Rectal smooth muscle tissue (tissue), 1 donor: ENCODE data around the gene B3GNT7.

ENCODE experiments used
- H3K27ac ChIP-seq: one replicate; pipeline ENCODE4 v1.7.0; 2013; ENCODE audit warnings: low read depth, low read length, inconsistent platforms
- H3K27me3 ChIP-seq: one replicate; pipeline ENCODE4 v1.7.0; 2013; ENCODE audit warnings: low read length; ENCODE audit not compliant: control insufficient read depth, insufficient read depth
- H3K36me3 ChIP-seq: one replicate; pipeline ENCODE4 v1.7.0; 2013; ENCODE audit warnings: low read length; ENCODE audit not compliant: control insufficient read depth, insufficient read depth
- H3K4me1 ChIP-seq: one replicate; pipeline ENCODE4 v1.7.0; 2013; ENCODE audit warnings: low read length; ENCODE audit not compliant: control insufficient read depth, insufficient read depth
- H3K4me3 ChIP-seq: one replicate; pipeline ENCODE4 v1.7.0; 2013; ENCODE audit warnings: low read length
- H3K9ac ChIP-seq: one replicate; pipeline ENCODE4 v1.7.0; 2013; ENCODE audit warnings: low read length

Gene B3GNT7

GRCh38 chr2:231357931-231358330, 37.6 kb upstream of the B3GNT7 start:
- Histone ChIP-seq H3K36me3 (no peaks in the 10 kb centered on the region), H3K4me3 (no peak overlapping the region), H3K27ac (no peak overlapping the region), H3K4me1 (peaks cover 7% of the 10 kb centered on the region), H3K9ac (no peak overlapping the region), H3K27me3 (no peaks in the 10 kb centered on the region)

DNA sequence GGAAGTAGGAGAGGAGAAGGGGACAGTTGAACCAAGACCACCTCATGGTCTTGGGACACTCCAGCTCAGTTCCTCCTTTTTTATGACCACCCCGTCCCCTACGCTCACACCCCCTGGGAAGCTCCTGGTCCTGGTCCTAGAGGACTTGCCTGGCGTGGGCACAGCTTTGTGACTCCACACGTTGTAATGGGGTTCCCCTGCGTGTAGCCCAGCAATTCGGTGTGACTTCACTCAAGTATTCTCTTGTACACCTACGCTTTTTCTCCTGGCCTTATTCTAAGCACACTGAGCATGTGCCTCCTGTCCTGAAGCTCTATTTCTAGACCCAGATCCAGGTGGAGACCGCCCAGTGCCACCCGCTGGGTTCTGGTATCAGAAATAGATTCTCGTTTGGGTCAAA, 36.1 kb upstream of the B3GNT7 start:
- Histone ChIP-seq H3K36me3 (no peaks in the 10 kb centered on the region), H3K9ac (no peak overlapping the region), H3K27ac (no peak overlapping the region), H3K27me3 (no peaks in the 10 kb centered on the region), H3K4me1 (peaks cover 7% of the 10 kb centered on the region), H3K4me3 (no peak overlapping the region)

- peaks cover 7% of the 10 kb centered on the region for H3K4me1 ChIP-seq
- no peak overlapping the region for H3K9ac ChIP-seq
- no peaks in the 10 kb centered on the region for H3K27me3 ChIP-seq
- H3K4me3 ChIP-seq = no peak overlapping the region
- no peaks in the 10 kb centered on the region for H3K36me3 ChIP-seq
- no peak overlapping the region for H3K27ac ChIP-seq
These were observed 35.6 kb upstream of the B3GNT7 start for GRCh38 chr2:231359948-231360347.

DNA sequence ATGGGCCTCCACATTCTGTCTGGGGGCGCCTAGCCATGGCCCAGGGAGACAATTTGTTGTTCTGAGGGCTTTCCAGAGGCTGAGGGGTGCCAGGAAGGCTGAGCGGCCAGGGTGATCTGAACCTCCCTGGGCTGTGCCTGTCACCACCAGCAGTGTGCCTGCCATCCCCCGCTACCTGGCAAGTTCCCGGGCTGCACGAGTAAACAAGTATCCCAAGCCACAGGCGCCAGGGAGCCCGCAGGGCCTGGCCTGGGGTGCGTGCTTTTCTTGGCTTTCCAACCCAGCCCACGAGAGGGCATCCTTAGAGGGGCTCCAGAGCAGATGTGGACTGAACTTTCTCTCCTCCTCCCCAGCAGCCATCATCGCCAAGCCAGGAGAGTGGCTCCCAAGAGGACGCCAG, 35.1 kb upstream of the B3GNT7 start:
- Histone ChIP-seq H3K9ac (no peak overlapping the region), H3K36me3 (no peaks in the 10 kb centered on the region), H3K27ac (no peak overlapping the region)

DNA sequence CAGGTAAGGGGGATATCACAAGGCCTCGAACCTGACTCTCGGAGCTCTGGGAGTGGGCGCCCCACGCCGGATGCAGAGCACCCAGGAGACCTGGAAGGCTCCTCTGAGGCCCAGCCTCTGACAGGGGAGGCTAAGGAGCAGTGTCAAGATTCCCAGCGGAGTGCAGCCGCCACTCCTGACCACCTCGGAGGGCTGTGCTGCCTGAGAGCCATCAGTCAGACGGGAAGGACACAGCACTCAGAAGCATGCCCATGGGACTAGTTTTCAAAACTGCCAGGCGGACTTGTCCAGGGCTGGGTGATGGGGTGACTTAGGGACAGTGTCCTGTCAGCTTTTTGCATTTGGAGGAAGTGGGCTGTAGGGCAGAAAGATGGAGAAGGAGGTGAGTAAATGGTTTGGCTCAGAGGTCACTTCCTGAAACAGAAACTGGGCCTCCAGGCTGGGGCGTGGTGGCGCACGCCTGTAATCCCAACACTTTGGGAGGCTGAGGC, 34.6 kb upstream of the B3GNT7 start:
- Histone ChIP-seq H3K4me1 (peaks cover under 1% of the 10 kb centered on the region), H3K27ac (no peak overlapping the region), H3K9ac (no peak overlapping the region), H3K4me3 (no peak overlapping the region), H3K27me3 (no peaks in the 10 kb centered on the region), H3K36me3 (no peaks in the 10 kb centered on the region)

More for the DNA sequence above, 35.1 kb upstream of the B3GNT7 start:
- Histone ChIP-seq H3K4me3 (no peak overlapping the region), H3K27me3 (no peaks in the 10 kb centered on the region), H3K4me1 (peaks cover 5% of the 10 kb centered on the region)

DNA sequence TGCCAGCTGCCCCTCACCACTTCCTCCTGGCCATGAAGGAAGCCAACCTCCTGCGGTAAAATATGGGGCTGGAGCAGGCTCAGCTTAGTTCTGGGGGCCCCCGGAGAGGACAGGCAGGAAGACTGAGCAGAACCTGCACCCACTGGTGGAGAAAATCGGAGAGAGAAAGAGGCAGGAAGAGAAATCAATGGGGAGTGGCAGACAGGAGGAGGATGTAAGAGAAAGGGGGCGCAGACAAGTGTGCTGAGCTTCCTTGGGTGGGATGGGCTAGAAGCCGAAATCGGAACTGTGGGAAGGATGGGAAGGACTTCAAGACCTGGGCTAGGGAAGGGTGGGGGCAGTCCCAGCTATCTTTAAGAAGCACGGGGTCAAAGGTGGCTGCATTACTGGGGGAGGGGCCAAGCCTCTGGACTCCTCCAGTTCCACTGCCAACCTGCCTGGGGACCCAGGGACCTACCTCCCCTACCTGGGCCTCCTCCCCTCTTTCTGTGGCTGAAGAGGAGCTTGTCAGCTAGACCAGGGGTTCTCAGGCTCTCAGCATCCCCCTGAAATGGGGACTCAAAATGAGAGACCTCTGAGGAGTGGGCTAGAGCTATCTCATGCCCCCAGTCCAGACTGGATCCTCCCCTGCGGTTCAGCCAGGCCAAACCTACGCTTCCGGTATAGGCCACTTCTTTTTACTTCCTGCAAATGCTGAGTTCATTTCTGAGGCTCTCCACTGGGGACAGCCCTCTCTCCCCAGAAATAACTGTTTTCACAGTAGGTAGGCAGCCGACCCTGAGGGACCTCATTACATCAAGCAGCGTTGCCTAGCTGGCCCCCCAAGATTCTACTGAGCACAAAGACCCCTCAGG, 33.6 kb upstream of the B3GNT7 start:
- Histone ChIP-seq H3K27me3 (no peaks in the 10 kb centered on the region), H3K36me3 (no peaks in the 10 kb centered on the region), H3K9ac (no peak overlapping the region), H3K4me3 (no peak overlapping the region), H3K27ac (no peak overlapping the region), H3K4me1 (no peaks in the 10 kb centered on the region)

DNA sequence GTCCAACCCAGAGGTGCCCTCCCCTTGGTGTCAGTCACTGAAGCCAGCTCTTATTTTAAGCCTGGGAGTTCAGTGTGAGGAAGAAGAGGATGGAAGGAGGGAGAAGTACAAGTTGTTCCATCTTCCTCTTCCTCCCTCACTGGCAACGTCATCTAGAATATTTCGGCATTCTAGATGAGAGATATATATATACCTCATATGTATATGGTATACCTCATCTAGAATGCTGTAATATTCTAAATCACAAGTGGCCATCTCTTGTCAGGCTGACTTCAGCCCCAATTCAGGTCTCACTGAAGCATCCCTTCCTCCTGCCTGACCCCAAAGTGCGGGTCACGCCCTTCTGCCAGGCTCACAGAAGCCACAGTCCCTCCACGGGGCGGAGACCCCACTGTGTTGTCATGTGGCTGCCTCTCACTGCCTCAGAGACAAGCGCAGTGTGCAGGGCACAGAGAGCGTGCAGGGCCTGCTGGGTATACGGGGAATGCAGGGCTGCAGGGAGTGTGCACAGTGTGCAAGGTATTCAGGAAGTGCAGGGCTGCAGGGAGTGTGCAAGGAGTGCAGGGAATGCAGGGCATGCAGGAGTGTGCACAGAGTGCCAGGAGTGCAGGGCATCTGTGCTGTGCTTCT, 32.8 kb upstream of the B3GNT7 start:
- H3K4me3 ChIP-seq = no peak overlapping the region
- H3K27ac ChIP-seq = no peak overlapping the region

GRCh38 chr2:231364061-231364460, 31.4 kb upstream of the B3GNT7 start:
- H3K9ac ChIP-seq = no peak overlapping the region
- H3K27me3 ChIP-seq = no peaks in the 10 kb centered on the region
- no peaks in the 10 kb centered on the region for H3K4me1 ChIP-seq
- H3K4me3 ChIP-seq = no peak overlapping the region
- no peak overlapping the region for H3K27ac ChIP-seq
- H3K36me3 ChIP-seq = no peaks in the 10 kb centered on the region

More for the DNA sequence above, 32.8 kb upstream of the B3GNT7 start:
- no peaks in the 10 kb centered on the region for H3K36me3 ChIP-seq
- H3K27me3 ChIP-seq = no peaks in the 10 kb centered on the region
- no peaks in the 10 kb centered on the region for H3K4me1 ChIP-seq
- H3K9ac ChIP-seq = no peak overlapping the region

- Histone ChIP-seq H3K27me3 (no peaks in the 10 kb centered on the region), H3K27ac (peak overlapping the region; percentile 7), H3K9ac (no peak overlapping the region), H3K4me3 (peak overlapping the region; percentile 3), H3K36me3 (no peaks in the 10 kb centered on the region), H3K4me1 (no peaks in the 10 kb centered on the region)
These were observed 30.3 kb upstream of the B3GNT7 start for GRCh38 chr2:231364961-231365810.

DNA sequence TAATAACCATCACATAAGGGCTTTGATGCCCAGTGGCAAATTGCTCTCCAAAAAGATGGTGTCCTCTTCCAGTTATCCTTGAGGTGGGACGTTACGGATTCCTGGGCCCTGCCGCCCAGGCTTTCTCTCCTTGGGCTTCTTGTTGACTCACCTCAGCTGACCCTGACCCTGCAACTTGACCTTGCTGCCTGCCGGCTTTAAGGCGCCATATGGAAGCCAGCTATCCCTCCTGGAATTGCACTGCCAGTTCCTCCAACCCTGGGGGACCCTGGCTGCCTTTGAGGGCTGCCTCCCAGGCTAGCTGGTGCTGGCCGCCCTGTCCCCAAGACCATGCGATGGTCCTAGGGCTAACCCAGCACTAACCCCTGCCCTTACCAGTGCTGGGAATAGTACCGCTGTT, 28.3 kb upstream of the B3GNT7 start:
- Histone ChIP-seq H3K4me1 (no peaks in the 10 kb centered on the region), H3K9ac (no peak overlapping the region), H3K27me3 (no peaks in the 10 kb centered on the region), H3K27ac (no peak overlapping the region), H3K36me3 (no peaks in the 10 kb centered on the region), H3K4me3 (no peak overlapping the region)

GRCh38 chr2:231369580-231370428, 25.7 kb upstream of the B3GNT7 start:
- Histone ChIP-seq H3K4me1 (no peaks in the 10 kb centered on the region), H3K4me3 (no peak overlapping the region), H3K9ac (no peak overlapping the region), H3K36me3 (no peaks in the 10 kb centered on the region), H3K27ac (no peak overlapping the region), H3K27me3 (no peaks in the 10 kb centered on the region)

GRCh38 chr2:231370429-231370748, 25.1 kb upstream of the B3GNT7 start:
- no peak overlapping the region for H3K9ac ChIP-seq
- no peaks in the 10 kb centered on the region for H3K27me3 ChIP-seq
- H3K36me3 ChIP-seq = no peaks in the 10 kb centered on the region
- no peak overlapping the region for H3K27ac ChIP-seq
- no peak overlapping the region for H3K4me3 ChIP-seq
- no peaks in the 10 kb centered on the region for H3K4me1 ChIP-seq
